ENCODE measurements around the gene CCDC87.
"Not testable (repeated sequence)": the region's sequence is repeated elsewhere in the genome, so short reads cannot be mapped to it uniquely, and the experiment has no call there.

The CCDC87 gene

GRCh38 chr11:66592457-66593302 lies at the start of gene CCDC87, which contains the start of gene CCS:
Gene CCDC87 (minus strand): TSS chr11:66593063. CDS start chr11:66593015, 48 bp downstream.
Gene CCS (plus strand): TSS chr11:66593185. CDS start chr11:66593262, 77 bp downstream.
- H3K9me3 Mint-ChIP-seq = no peaks in the 10 kb centered on the region
- H3K27ac Mint-ChIP-seq = peak within 1 kb of the TSS; percentile 95
- peak within 1 kb of the TSS; percentile 99 for H3K4me3 Mint-ChIP-seq
- peak; percentile 95 for ATAC-seq (ENCODE audit: low read depth)
- H3K27me3 Mint-ChIP-seq = no peaks in the 10 kb centered on the region
- H3K36me3 Mint-ChIP-seq = no peaks in the 10 kb centered on the region
- H3K4me1 Mint-ChIP-seq = peaks cover 22% of the 10 kb centered on the region
- DNase-seq (ENCODE audit: low spot score in 2 of 2) = peak; percentile 94 to 97

- no peak for DNase-seq (ENCODE audit: low spot score in 2 of 2)
- H3K27ac Mint-ChIP-seq = no peak overlapping the region
- peaks cover 46% of the 10 kb centered on the region for H3K36me3 Mint-ChIP-seq
- no peaks in the 10 kb centered on the region for H3K9me3 Mint-ChIP-seq
- H3K4me3 Mint-ChIP-seq = peak overlapping the region; percentile 68
- H3K27me3 Mint-ChIP-seq = no peaks in the 10 kb centered on the region
- peaks cover 70% of the 10 kb centered on the region for H3K4me1 Mint-ChIP-seq
- ATAC-seq (ENCODE audit: low read depth) = no peak
Observed at GRCh38 chr11:66641834-66642233, 49.0 kb upstream of the CCDC87 start.

- Mint-ChIP-seq H3K4me1 (peaks cover 57% of the 10 kb centered on the region), H3K4me3 (peak overlapping the region; percentile 97), H3K36me3 (peaks cover 33% of the 10 kb centered on the region), H3K27ac (peak overlapping the region; percentile 94)
- not testable (repeated sequence) for H3K27me3 Mint-ChIP-seq; DNase-seq (ENCODE audit: low spot score in 2 of 2); H3K9me3 Mint-ChIP-seq; ATAC-seq (ENCODE audit: low read depth)
Observed at GRCh38 chr11:66639814-66640340, 47.0 kb upstream of the CCDC87 start.

GRCh38 chr11:66639066-66639813 lies 46.4 kb upstream of the CCDC87 start:
- peak overlapping the region; percentile 94 for H3K27ac Mint-ChIP-seq
- H3K9me3 Mint-ChIP-seq = no peaks in the 10 kb centered on the region
- no peak for ATAC-seq (ENCODE audit: low read depth)
- DNase-seq (ENCODE audit: low spot score in 2 of 2) = no peak
- H3K27me3 Mint-ChIP-seq = no peaks in the 10 kb centered on the region
- H3K4me3 Mint-ChIP-seq = peak overlapping the region; percentile 97
- H3K4me1 Mint-ChIP-seq = peaks cover 55% of the 10 kb centered on the region
- peaks cover 32% of the 10 kb centered on the region for H3K36me3 Mint-ChIP-seq

- peak within 1 kb of the TSS; percentile 94 for H3K27ac Mint-ChIP-seq
- no peaks in the 10 kb centered on the region for H3K9me3 Mint-ChIP-seq
- peak within 1 kb of the TSS; percentile 97 for H3K4me3 Mint-ChIP-seq
- peak; percentile 87 for ATAC-seq (ENCODE audit: low read depth)
- H3K36me3 Mint-ChIP-seq = peaks cover 26% of the 10 kb centered on the region
- H3K4me1 Mint-ChIP-seq = peaks cover 51% of the 10 kb centered on the region
- peak; percentile 81 to 94 for DNase-seq (ENCODE audit: low spot score in 2 of 2)
- no peaks in the 10 kb centered on the region for H3K27me3 Mint-ChIP-seq
Observed at GRCh38 chr11:66638177-66639065, 45.6 kb upstream of the CCDC87 start, which contains the start of gene RBM4. Gene RBM4 (plus strand): TSS chr11:66638703. CDS start chr11:66639712, 1,009 bp downstream.

- H3K27ac Mint-ChIP-seq = peak overlapping the region; percentile 94
- peak overlapping the region; percentile 97 for H3K4me3 Mint-ChIP-seq
- H3K4me1 Mint-ChIP-seq = peaks cover 44% of the 10 kb centered on the region
- ATAC-seq (ENCODE audit: low read depth) = no peak
- no peaks in the 10 kb centered on the region for H3K27me3 Mint-ChIP-seq
- no peaks in the 10 kb centered on the region for H3K9me3 Mint-ChIP-seq
- H3K36me3 Mint-ChIP-seq = peaks cover 19% of the 10 kb centered on the region
- DNase-seq (ENCODE audit: low spot score in 2 of 2) = no peak
Observed at GRCh38 chr11:66637557-66638176, 44.8 kb upstream of the CCDC87 start.

DNA sequence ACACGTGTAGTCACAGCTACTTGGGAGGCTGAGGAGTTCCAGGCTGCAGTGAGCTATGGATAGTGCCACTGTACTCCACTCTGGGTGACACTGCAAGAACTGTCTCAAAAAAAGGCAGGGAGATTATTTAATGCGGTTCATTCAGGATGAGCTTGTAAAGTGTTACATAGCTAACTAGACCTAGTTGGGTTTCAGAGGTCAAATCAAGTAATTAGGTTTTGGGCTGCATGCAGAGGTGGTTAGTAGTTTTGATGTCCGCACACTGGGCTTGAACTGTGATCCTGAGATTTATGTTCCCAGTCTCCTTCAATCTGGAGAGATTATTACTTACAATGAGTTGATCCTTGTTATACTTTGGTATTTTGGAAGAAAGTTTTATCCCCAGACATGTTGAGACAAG lies 43.5 kb upstream of the CCDC87 start:
- Mint-ChIP-seq H3K4me1 (peaks cover 43% of the 10 kb centered on the region), H3K27me3 (no peaks in the 10 kb centered on the region), H3K9me3 (no peaks in the 10 kb centered on the region), H3K36me3 (peaks cover 12% of the 10 kb centered on the region), H3K27ac (no peak overlapping the region), H3K4me3 (no peak overlapping the region)
- DNase-seq (ENCODE audit: low spot score in 2 of 2) = no peak
- ATAC-seq (ENCODE audit: low read depth) = no peak

GRCh38 chr11:66632952-66633351 lies 40.1 kb upstream of the CCDC87 start:
- H3K36me3 Mint-ChIP-seq = peaks cover 18% of the 10 kb centered on the region
- H3K9me3 Mint-ChIP-seq = no peaks in the 10 kb centered on the region
- no peak overlapping the region for H3K27ac Mint-ChIP-seq
- ATAC-seq (ENCODE audit: low read depth) (no peak), DNase-seq (ENCODE audit: low spot score in 2 of 2) (no peak)
- peaks cover 38% of the 10 kb centered on the region for H3K4me1 Mint-ChIP-seq
- no peaks in the 10 kb centered on the region for H3K27me3 Mint-ChIP-seq
- no peak overlapping the region for H3K4me3 Mint-ChIP-seq

DNA sequence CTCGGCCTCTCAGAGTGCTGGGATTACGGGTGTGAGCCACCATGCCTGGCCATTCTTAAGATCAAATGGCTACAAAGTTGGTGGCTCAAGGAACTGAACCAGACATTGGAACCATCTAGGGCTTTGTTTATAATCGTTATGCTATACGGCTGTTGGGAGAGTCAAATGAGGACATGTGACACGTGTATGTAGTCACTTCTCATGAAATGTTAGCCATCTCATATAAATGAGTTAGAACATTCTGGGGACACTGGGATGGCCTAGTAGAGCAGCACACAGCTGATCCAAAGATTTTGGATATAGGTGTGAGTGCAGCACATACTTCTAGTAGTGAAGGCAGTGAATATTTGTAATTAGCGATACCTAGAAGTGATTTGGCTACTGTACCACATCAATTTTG lies 39.0 kb upstream of the CCDC87 start:
- H3K4me3 Mint-ChIP-seq = no peak overlapping the region
- DNase-seq (ENCODE audit: low spot score in 2 of 2) (no peak), ATAC-seq (ENCODE audit: low read depth) (no peak)
- H3K27ac Mint-ChIP-seq = peak overlapping the region; percentile 77
- H3K27me3 Mint-ChIP-seq = no peaks in the 10 kb centered on the region
- H3K9me3 Mint-ChIP-seq = no peaks in the 10 kb centered on the region
- peaks cover 18% of the 10 kb centered on the region for H3K36me3 Mint-ChIP-seq
- H3K4me1 Mint-ChIP-seq = peaks cover 34% of the 10 kb centered on the region

DNA sequence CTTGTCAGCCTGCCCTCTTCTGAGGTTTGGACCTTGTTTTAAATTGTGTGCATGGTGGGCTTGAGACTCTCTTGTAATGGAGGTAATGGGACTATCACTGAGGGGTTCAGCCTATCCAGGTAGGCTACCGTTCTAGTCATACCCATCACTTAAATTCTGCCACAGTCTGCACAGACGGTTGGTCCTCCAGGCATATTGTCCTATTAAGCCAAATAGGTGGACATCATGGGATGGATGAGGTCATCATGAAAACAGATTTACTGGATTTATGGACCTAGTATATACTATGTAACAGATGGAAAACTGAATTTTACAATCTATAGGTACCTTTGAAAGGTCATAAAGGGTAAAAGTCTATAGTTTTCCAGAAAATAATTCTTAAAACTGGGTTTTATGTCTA lies 36.5 kb upstream of the CCDC87 start:
- no peak for DNase-seq (ENCODE audit: low spot score in 2 of 2)
- Mint-ChIP-seq H3K4me1 (peaks cover 32% of the 10 kb centered on the region), H3K27me3 (no peaks in the 10 kb centered on the region), H3K36me3 (peaks cover 24% of the 10 kb centered on the region), H3K27ac (peak overlapping the region; percentile 51), H3K4me3 (no peak overlapping the region), H3K9me3 (no peaks in the 10 kb centered on the region)
- no peak for ATAC-seq (ENCODE audit: low read depth)

DNA sequence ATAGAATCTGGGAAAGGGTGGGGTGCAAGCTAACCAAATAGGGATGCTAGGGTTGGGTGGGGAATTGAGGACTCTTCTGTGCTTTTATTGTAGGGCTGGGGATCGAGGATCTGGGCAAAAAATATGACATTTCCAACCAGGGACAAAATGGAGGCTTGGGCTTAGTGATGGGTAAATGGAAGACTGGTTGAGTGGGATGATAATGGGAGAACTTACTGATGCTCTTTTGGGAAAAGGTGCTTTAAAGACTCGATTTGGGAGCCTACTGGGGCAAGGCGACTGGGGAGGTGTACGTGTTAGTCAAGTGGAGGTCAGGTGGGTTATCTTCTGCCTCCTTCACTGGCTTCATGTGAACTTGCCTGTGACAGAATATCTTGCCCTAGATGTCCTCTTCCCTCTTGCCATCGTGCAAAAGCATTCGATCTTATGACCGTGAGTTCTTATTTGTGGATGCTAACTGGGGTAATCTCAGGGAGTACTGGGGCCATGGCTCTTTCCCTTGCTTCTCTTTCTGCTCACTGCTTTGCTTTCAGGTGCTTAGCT lies 35.3 kb upstream of the CCDC87 start:
- no peaks in the 10 kb centered on the region for H3K27me3 Mint-ChIP-seq
- H3K4me3 Mint-ChIP-seq = no peak overlapping the region
- no peaks in the 10 kb centered on the region for H3K9me3 Mint-ChIP-seq
- H3K27ac Mint-ChIP-seq = peak overlapping the region; percentile 51
- DNase-seq (ENCODE audit: low spot score in 2 of 2) (no peak), ATAC-seq (ENCODE audit: low read depth) (no peak)
- H3K36me3 Mint-ChIP-seq = peaks cover 34% of the 10 kb centered on the region
- H3K4me1 Mint-ChIP-seq = peaks cover 41% of the 10 kb centered on the region

GRCh38 chr11:66626926-66627325 lies 34.1 kb upstream of the CCDC87 start:
- ATAC-seq (ENCODE audit: low read depth) (no peak), DNase-seq (ENCODE audit: low spot score in 2 of 2) (no peak)
- peaks cover 45% of the 10 kb centered on the region for H3K4me1 Mint-ChIP-seq
- no peaks in the 10 kb centered on the region for H3K27me3 Mint-ChIP-seq
- peaks cover 36% of the 10 kb centered on the region for H3K36me3 Mint-ChIP-seq
- H3K4me3 Mint-ChIP-seq = no peak overlapping the region
- no peaks in the 10 kb centered on the region for H3K9me3 Mint-ChIP-seq
- no peak overlapping the region for H3K27ac Mint-ChIP-seq

- Mint-ChIP-seq H3K27ac (no peak overlapping the region), H3K4me3 (no peak overlapping the region), H3K36me3 (peaks cover 36% of the 10 kb centered on the region), H3K4me1 (peaks cover 46% of the 10 kb centered on the region), H3K9me3 (no peaks in the 10 kb centered on the region), H3K27me3 (no peaks in the 10 kb centered on the region)
- no peak for ATAC-seq (ENCODE audit: low read depth)
- DNase-seq (ENCODE audit: low spot score in 2 of 2) = no peak
Observed at GRCh38 chr11:66626382-66626781, 33.5 kb upstream of the CCDC87 start.

All from memory B cell (primary cell).